ENCODE data around the gene ING4. TPM values are rescaled to one million over a fixed set of nuclear protein-coding genes. Genes with fewer than 3 reads are reported as not detected.

ING4 gene
- total and polyA plus RNA-seq, 2 of the 4 experiments (the other 2 are of a cell fraction) = 22.0 to 47.5 TPM

- Histone ChIP-seq H3K4me2 (ENCODE audit: low read depth, low read length) (no peak overlapping the region), H4K20me1 (ENCODE audit: insufficient read depth, low read length) (no peaks in the 10 kb centered on the region), H2AK9ac (replicated peaks; ENCODE audit: low read depth, low read length, poor library complexity) (no peak overlapping the region), H2BK15ac (ENCODE audit: low read depth, low read length) (no peak overlapping the region), H2BK20ac (ENCODE audit: low read depth, low read length) (no peak overlapping the region), H3K18ac (ENCODE audit: low read depth, low read length) (no peak overlapping the region), H3K79me1 (ENCODE audit: low read depth in 1 of 2, low read length in 2 of 2) (no peaks in the 10 kb centered on the region), H2BK5ac (ENCODE audit: low read depth, low read length, poor library complexity, severe bottlenecking) (no peak overlapping the region), H3K4me3 (ENCODE audit: insufficient read depth, low read depth, low read length) (no peak overlapping the region), H3K36me3 (ENCODE audit: control insufficient read depth, insufficient read depth, low read length) (no peaks in the 10 kb centered on the region), H3K27ac (ENCODE audit: insufficient read depth, low read length) (no peak overlapping the region), H4K91ac (ENCODE audit: insufficient read depth, low read depth, low read length) (no peak overlapping the region), H3K56ac (ENCODE audit: extremely low read depth, insufficient read depth, low read length) (no peak overlapping the region), H3K9me1 (ENCODE audit: insufficient read depth, low read length) (no peaks in the 10 kb centered on the region), H3K4me1 (ENCODE audit: control insufficient read depth, insufficient read depth, low read length) (peaks cover 6% of the 10 kb centered on the region; the same call in 1 of the 2 replicates), H3K4ac (ENCODE audit: low read depth, low read length) (no peak overlapping the region), H4K8ac (ENCODE audit: low read depth in 2 of 2, low read length in 2 of 2) (no peak overlapping the region), H3K23ac (ENCODE audit: low read depth, low read length) (no peak overlapping the region), H3K14ac (replicated peaks; ENCODE audit: low read depth, low read length) (no peak overlapping the region), H4K5ac (ENCODE audit: low read depth, low read length) (no peak overlapping the region), H2AK5ac (ENCODE audit: low read depth, low read length) (no peak overlapping the region), H2BK120ac (ENCODE audit: low read depth, low read length) (no peak overlapping the region), H3K9ac (ENCODE audit: low read depth, low read length) (no peak overlapping the region), H3K27me3 (ENCODE audit: control insufficient read depth, insufficient read depth, low read length) (0 out of 2 replicates have a peak, but pooled peaks cover 2% of the 10 kb centered on the region), H3K9me3 (ENCODE audit: control insufficient read depth, insufficient read depth, low read length) (no peaks in the 10 kb centered on the region), H2AFZ (replicated peaks; ENCODE audit: low read length, poor library complexity) (no peak overlapping the region)
- intact Hi-C loops (cut with micrococcal nuclease) (no loop called here), in situ Hi-C loops (cut with MboI; ENCODE audit: low sequenced_read_pairs) (no loop called here), dilution Hi-C loops (cut with HindIII; ENCODE audit: low sequenced_read_pairs, unreplicated experiment) (no loop called here)
- ChIA-PET CTCF (interaction anchor here (0.8 kb wide), 1 partner anchor 17 kb away, joined by 4 read pairs; no protein-coding TSS in a partner anchor), POLR2A (ENCODE audit: unreplicated experiment) (no interaction called here)
- no TSS peak for BruUV-seq (replicated peaks)
- DNase-seq (no peak), ATAC-seq (ENCODE audit: low read depth) (no peak)
- TF ChIP-seq RFX5 (IDR thresholded peaks at IDR 0.05; ENCODE audit: low read depth, low read length) (no peak), CHD1 (IDR thresholded peaks at IDR 0.05; ENCODE audit: low read depth, low read length) (no peak)
- 56% methylated on average over 2 of the region's 5 CpGs; no CpG with 5 or more reads in 1 of the 2 experiments for WGBS, 2 experiments (ENCODE audit: extremely low coverage in 2 of 2, insufficient read length in 1 of 2)
Observed at GRCh38 chr12:6630736-6631135, 32.2 kb downstream of the ING4 start.
